ENCODE measurements around the gene EML2.
"Not testable (repeated sequence)": the region's sequence is repeated elsewhere in the genome, so short reads cannot be mapped to it uniquely, and the experiment has no call there.

EML2 gene

DNA sequence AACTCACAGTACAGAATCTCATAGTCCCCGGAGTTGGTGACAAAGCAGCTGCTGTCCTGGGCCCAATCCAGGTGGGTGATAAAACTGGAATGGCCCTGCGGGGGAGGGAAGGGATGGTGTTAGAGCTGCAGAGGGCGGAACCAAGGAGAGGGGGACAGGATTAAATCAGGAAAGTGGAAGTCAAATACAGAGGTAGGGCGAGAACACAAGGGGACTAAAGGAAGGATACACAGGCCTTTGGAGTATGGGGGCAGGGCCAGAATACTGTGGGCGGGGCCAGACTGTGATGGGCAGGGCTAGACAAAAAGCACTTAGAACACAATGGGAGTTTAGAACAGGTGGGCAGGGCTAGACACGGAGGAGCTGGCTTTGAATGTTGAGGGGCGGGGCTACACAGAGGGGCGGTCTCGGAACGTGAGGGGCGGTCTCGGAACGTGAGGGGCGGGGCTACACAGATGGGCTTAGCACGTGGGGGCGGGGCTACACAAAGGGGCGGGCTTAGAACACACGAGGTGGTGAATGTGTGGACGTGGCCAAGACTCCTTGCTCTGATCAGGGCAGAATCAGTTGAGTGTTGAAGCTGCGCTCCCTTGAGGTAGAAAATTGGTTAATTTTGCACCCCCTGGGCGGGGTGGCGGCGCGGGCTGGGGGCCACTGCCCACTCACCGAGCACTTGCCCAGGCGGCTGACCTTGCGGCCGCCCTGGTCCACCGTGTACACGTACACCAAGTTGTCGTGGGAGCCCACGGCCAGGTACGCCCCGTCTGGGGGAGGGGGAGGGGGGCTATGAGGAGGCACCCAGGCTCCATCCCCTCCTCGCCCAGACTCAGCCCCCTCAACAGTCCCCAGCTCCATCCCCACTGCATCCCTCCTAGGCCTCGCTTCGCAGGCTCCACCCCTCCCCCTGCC, 23.1 kb downstream of the EML2 start:
- DNase-seq (ENCODE audit: low read depth, low spot score): peak; percentile 38

- not testable (repeated sequence) for DNase-seq (ENCODE audit: low read depth, low spot score)
These were observed 24.1 kb downstream of the EML2 start for GRCh38 chr19:45615056-45615455.

- DNase-seq (ENCODE audit: low read depth, low spot score): no peak
These were observed 25.1 kb downstream of the EML2 start for GRCh38 chr19:45613926-45614725.

- no peak for DNase-seq (ENCODE audit: low read depth, low spot score)
These were observed 30.2 kb downstream of the EML2 start for GRCh38 chr19:45608948-45609347.

- DNase-seq (ENCODE audit: low read depth, low spot score): no peak
These were observed 31.8 kb downstream of the EML2 start for GRCh38 chr19:45607071-45608029.

- no peak for DNase-seq (ENCODE audit: low read depth, low spot score)
These were observed 37.4 kb downstream of the EML2 start, which contains the start of gene GPR4 for GRCh38 chr19:45601524-45602374. Gene GPR4 (minus strand): TSS chr19:45602212. CDS start chr19:45591866, 10,346 bp downstream.

DNA sequence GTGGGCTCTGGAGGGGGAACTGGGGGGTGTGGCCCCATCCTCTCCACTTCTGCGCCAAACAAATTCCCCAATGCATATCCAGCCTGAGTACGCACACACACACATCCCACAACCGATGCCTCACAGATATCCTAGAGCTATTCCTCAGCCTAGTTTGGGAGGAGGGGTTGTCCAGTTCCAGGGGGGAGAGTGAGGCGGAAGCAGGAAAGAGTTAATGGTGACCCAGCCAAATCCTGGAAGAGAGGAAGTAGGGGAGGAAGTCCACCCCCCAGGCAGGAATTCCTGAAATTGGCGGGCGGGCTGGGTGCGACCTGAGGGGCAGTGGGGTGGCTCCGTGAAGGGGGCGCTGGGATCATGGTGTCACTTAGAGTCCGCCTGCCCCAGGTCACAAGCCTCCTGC, 38.1 kb downstream of the EML2 start:
- DNase-seq (ENCODE audit: low read depth, low spot score): no peak

DNA sequence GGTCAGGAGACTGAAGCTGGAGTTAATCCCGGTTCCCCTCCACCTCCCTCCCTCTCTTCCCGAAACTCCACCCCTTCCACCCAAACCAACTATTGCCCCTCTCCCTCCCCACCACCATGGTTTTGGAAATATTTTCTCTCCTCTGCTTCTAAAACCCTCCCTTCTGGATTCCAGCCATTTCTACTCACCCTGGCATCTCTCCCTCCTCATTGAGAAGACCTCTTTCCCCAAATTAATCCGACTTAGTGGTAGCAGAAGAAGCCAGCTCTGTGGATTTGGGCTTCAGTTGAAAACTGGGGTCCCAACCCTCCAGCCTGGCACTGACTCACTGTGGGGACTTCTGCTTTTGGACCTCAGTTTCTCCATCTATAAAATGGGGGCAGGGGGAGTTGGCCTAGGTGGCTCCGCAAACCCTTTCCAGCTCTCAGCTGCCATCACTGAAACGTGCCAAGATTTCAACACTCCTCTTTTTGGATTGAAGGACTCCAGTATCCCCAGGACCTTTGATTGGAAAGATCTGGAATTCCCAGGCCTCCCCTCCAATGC, 38.8 kb downstream of the EML2 start:
- DNase-seq (ENCODE audit: low read depth, low spot score): no peak

- no peak for DNase-seq (ENCODE audit: low read depth, low spot score)
These were observed 39.9 kb downstream of the EML2 start for GRCh38 chr19:45599286-45599685.

DNA sequence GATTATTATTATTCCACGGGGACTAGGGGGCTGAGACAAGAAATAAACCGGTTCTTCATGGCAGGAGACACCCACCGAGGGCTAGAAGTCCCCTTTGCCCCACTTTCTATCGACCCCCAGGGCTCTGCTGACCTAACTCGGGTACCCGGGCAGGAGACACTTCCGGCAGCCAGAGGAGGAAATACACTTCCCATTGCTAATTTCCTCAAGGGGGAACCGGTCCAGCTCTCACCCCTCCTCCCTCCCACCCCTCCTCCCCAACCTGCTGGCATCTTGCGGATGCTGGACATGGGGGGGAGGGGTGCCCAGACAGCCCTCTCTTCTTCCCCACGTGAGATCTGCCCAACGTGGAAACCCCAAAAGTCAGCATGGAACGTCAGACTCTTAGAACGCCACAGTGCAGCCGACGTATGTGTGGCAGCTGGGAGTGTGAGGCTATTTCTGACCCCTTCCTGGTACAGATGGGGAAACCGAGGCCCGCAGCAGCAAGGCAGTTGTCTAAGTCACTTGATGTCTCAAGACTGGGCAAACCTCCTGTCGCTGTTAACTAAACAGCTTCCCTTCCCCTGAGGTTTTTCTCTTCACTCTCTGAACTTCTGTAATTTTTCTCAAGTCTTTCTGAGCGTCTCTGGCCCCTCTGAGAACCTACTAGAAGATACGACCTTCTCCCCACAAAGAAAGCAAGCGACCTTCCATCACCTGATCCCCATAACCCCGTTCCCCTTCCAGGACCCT, 40.8 kb downstream of the EML2 start:
- DNase-seq (ENCODE audit: low read depth, low spot score): no peak

DNA sequence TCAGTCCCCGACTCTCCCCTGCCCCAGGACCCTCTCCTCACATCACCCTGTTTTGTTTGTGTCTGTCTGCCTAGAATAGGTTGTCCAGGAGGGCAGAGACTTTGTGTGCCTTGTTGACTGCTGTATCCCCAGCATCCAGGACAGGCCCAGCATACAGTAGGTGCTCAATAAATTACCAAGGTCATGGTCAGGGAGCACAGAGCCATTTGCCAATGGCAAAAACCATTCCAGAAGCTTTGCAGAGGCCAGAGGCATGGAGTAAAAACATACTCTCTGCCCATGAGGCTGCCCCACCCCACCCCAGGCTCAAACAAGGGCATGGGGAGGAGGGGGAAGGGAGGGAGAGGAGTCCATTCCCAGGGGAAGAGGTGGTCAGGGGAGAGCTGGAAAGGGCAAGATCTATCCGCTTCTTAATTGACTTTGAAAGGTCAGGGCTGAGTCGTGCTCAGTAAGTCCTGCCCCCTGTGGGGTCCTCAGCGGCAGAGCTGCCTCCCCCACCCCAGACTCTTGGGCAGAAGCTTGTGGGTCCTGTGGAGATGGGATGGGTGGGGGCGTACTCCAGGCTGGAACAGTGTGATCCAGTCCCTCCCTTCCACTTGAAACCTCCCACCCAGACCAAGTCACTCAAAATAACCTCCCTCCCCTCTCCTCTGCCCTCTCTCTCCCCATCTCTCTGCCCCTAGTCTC, 41.6 kb downstream of the EML2 start:
- no peak for DNase-seq (ENCODE audit: low read depth, low spot score)

- no peak for DNase-seq (ENCODE audit: low read depth, low spot score)
These were observed 43.4 kb downstream of the EML2 start for GRCh38 chr19:45595814-45596213.

DNA sequence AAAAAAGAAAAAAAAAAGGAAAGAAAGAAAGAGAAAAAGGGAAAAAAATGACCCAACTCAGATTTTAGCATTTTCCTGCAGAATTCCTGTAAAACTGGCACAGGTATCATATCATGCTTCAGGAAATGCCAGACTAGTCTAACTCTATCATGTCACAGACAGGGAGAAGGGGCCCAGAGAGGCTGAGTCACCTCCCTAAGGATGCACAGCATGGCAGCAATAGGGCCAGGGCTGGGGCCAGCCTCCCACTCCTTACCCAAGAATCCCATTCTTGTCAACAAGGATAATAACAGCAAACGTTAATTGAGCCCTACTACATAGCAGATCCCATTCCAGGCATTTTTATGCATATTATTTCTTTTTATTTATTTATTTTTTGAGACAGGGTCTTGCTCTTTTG, 45.7 kb downstream of the EML2 start:
- DNase-seq (ENCODE audit: low read depth, low spot score): no peak

- no peak for DNase-seq (ENCODE audit: low read depth, low spot score)
These were observed 46.8 kb downstream of the EML2 start for GRCh38 chr19:45592366-45592765.

- DNase-seq (ENCODE audit: low read depth, low spot score): no peak
These were observed 47.6 kb downstream of the EML2 start for GRCh38 chr19:45591638-45592005.

DNA sequence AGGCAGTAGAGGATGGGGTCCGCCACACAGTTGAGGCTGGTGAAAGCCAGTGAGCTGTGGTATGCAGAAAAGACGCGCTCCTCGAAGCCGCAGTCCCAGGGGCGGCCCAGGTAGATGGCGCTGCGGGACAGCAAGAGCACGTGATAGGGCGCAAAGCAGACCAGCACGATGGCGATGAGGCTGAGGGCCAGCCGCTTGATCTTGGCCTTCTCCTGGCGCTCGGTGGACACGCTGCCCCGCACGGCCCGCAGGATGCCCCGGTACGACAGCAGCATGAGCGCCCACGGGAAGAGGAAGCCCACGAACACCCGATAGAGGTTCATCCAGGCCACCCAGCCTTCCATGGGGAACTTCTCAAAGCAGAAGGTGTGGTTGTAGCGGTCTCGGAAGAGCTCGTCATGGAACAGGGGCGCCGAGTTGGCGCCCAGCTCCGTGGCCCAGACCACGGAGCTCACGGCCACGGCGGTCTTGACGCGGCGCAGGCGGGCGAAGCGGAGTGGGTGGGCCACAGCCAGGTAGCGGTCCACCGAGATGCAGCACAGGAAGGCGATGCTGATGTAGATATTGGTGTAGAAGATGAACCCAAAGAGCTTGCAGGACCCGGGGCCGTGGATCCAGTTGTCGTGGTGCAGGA, 48.1 kb downstream of the EML2 start:
- DNase-seq (ENCODE audit: low read depth, low spot score): peak; percentile 3

- DNase-seq (ENCODE audit: low read depth, low spot score): no peak
These were observed 48.7 kb downstream of the EML2 start for GRCh38 chr19:45590300-45591003.

DNA sequence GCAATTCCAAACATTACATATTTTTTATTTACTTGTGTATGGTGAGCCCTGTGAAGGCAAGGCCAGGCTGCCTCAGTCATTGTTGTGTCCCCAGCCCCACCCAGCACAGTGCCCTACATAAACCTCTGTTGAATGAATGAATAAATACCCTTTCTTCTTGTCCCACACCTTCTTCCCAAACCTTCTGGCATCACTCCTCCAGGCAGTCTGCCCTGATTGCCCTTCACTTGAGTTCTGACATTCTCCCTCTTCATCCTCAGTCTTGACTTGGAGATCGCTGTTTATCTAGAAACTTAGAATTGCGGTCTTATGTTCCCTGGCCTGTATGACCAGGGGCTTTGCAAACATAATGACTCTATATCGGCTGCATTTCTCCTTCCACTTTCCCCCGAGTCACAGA, 49.4 kb downstream of the EML2 start:
- DNase-seq (ENCODE audit: low read depth, low spot score): no peak
